Measurements from ENCODE around the gene HMGN5. TPM values are rescaled to one million over a fixed set of nuclear protein-coding genes. Genes with fewer than 3 reads are reported as not detected.

The HMGN5 gene, protein sequence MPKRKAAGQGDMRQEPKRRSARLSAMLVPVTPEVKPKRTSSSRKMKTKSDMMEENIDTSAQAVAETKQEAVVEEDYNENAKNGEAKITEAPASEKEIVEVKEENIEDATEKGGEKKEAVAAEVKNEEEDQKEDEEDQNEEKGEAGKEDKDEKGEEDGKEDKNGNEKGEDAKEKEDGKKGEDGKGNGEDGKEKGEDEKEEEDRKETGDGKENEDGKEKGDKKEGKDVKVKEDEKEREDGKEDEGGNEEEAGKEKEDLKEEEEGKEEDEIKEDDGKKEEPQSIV
- 0.78 and 2.5 TPM in 2 replicates for total RNA-seq

DNA sequence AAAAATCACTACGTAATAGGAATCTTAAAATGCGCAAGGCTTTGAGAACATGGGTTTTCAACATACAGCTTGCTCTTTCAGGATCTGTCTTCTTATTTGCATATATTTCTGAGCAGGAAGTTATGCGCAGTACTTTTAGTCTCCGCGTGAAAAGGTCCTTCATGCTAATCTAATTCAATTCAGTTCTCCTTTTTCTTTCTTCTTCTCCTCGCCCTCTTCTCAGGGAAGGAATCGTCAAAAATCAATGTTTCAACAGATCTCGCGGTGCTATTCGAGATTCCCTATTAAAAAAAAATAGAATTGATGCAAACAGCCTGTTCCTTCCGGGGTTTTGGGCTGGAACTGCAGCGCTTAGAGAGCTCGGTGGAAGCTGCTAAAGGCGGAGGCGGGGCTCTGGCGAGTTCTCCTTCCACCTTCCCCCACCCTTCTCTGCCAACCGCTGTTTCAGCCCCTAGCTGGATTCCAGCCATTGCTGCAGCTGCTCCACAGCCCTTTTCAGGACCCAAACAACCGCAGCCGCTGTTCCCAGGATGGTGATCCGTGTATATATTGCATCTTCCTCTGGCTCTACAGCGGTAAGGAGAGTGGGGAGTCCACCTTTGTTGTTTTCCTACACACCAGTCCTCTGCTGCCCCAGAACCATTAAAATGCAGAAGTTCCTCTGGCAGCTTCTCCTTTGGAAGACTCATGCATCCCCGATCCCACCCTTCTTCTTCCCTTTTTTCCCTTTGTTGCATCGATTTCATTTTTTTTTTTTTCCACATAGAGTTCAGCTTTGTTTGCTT is at the start of gene HMGN5, which contains the start of gene SH3BGRL:
TSS of gene HMGN5 (minus strand) at position 243 of the 785 bp plus-strand sequence. CDS start 80,364 bp downstream, outside the sequence.
TSS of gene SH3BGRL (plus strand) at position 432 of the 785 bp plus-strand sequence. CDS start at position 531, 99 bp downstream.

Other genes with a start within 250 kb of the HMGN5 start
- 93.1 and 105 TPM in 2 replicates for gene SH3BGRL, start 189 bp upstream of the HMGN5 start, total RNA-seq

All from epithelial cell of alveolus of lung (primary cell).